ENCODE results near the gene CCDC30.
A peak's percentile ranks its signal among the peaks of the same experiment; 100 is the strongest.

The CCDC30 gene

DNA sequence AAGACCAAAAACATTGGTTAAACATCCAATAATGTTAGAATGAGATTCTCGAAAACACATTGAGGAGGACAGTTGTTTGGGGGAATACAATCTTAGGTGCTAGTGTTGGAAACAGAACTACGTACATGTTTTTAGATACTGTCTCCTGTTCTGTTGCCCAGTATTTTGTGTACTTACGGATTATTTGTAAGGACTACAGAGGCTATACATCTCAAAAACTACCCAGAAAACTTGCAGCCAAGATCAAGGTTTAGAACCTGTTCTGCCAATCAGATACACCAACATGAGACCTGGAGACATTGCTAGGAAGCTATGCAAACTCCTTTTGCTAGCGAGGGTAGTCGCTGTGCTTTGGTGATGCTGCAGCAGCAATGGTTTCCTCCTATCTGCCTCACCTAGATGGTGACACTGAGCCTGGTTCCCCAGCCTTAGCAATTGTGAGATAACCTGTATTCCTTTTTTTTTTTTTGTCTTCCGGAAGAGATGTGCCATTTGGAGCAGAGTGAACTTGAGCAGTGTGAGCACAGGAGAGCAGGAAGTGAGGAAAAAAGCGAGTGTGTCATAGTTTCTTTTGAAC lies 240.9 kb downstream of the CCDC30 start:
- H3K4me1 Mint-ChIP-seq (ENCODE audit: low read depth in 2 of 2) = peaks cover 2 to 9% of the 10 kb centered on the region in 2 donors
- peaks cover 91% of the 10 kb centered on the region for H3K36me3 Mint-ChIP-seq (ENCODE audit: insufficient read depth)
- no peak for DNase-seq
- no peaks in the 10 kb centered on the region for H3K27me3 Mint-ChIP-seq
- H3K4me3 Mint-ChIP-seq = no peak overlapping the region
- no peaks in the 10 kb centered on the region for H3K9me3 Mint-ChIP-seq
- ATAC-seq (replicated peaks) = no peak
- H3K27ac Mint-ChIP-seq = peak overlapping the region in 1 of 2 donors; percentile 84

Data from effector memory CD8-positive, alpha-beta T cell (primary cell).